ENCODE data around the gene SPOCK3. TPM values are rescaled to one million over a fixed set of nuclear protein-coding genes. Genes with fewer than 3 reads are reported as not detected.

SPOCK3 gene
- total RNA-seq, 1 donor, result not detected

DNA sequence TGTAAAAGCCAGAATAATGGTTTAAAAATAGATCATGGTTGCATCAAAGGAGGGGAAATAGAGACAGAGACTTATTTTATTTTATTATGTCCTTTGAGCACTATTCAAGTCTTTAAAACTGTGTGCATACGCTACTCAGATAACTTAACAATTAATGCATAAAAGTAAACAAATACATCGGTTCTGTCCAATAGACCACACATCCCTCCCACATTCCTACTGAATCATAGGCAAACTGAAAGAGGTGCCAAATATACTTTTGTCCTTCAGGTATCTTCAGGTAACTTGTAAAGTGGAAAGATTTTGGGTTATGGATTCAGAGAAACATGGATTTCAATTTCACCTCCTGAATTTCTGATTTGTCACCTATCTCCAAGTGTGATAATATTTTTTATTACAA lies 91.3 kb downstream of the SPOCK3 start:
- H3K4me3 ChIP-seq (ENCODE audit: low read depth, low read length), result no peak overlapping the region
- no peak for DNase-seq (ENCODE audit: low read depth)
- TF ChIP-seq, protein P1, sequence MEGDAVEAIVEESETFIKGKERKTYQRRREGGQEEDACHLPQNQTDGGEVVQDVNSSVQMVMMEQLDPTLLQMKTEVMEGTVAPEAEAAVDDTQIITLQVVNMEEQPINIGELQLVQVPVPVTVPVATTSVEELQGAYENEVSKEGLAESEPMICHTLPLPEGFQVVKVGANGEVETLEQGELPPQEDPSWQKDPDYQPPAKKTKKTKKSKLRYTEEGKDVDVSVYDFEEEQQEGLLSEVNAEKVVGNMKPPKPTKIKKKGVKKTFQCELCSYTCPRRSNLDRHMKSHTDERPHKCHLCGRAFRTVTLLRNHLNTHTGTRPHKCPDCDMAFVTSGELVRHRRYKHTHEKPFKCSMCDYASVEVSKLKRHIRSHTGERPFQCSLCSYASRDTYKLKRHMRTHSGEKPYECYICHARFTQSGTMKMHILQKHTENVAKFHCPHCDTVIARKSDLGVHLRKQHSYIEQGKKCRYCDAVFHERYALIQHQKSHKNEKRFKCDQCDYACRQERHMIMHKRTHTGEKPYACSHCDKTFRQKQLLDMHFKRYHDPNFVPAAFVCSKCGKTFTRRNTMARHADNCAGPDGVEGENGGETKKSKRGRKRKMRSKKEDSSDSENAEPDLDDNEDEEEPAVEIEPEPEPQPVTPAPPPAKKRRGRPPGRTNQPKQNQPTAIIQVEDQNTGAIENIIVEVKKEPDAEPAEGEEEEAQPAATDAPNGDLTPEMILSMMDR (IDR thresholded peaks at IDR 0.05; ENCODE audit: insufficient read depth, low read depth, low read length), result no peak

DNA sequence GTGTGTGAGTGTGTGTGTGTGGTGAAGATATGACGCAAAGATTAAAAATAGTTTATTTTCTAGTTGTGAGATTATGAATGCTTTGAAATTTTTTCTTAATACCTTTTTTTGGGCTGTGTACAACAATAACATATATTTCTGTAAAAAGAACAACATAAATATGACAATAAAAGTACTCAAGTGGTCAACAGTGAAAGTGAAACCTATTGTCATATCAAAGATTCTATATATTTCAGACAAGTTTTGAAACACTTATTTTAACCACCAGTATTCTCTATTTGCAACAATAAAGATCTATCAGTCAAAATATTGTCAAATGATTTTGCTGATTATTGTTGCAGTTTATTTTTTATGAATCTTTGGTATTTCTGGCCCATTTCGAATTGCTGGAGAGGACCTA lies 98.0 kb downstream of the SPOCK3 start:
- TF ChIP-seq, protein P1 (IDR thresholded peaks at IDR 0.05; ENCODE audit: insufficient read depth, low read depth, low read length), result no peak
- H3K4me3 ChIP-seq (ENCODE audit: low read depth, low read length), result no peak overlapping the region
- no peak for DNase-seq (ENCODE audit: low read depth)

GRCh38 chr4:167129146-167129545 lies 105.1 kb downstream of the SPOCK3 start:
- no peak overlapping the region for H3K4me3 ChIP-seq (ENCODE audit: low read depth, low read length)
- DNase-seq (ENCODE audit: low read depth), result no peak
- TF ChIP-seq, protein P1 (IDR thresholded peaks at IDR 0.05; ENCODE audit: insufficient read depth, low read depth, low read length), result no peak

- DNase-seq (ENCODE audit: low read depth), result no peak
- TF ChIP-seq, protein P1 (IDR thresholded peaks at IDR 0.05; ENCODE audit: insufficient read depth, low read depth, low read length), result no peak
- H3K4me3 ChIP-seq (ENCODE audit: low read depth, low read length), result no peak overlapping the region
Measured at GRCh38 chr4:167119392-167119791, 114.9 kb downstream of the SPOCK3 start.

- TF ChIP-seq, protein P1 (IDR thresholded peaks at IDR 0.05; ENCODE audit: insufficient read depth, low read depth, low read length), result no peak
- DNase-seq (ENCODE audit: low read depth), result no peak
- no peak overlapping the region for H3K4me3 ChIP-seq (ENCODE audit: low read depth, low read length)
Measured at GRCh38 chr4:167117273-167117672, 117.0 kb downstream of the SPOCK3 start.

DNA sequence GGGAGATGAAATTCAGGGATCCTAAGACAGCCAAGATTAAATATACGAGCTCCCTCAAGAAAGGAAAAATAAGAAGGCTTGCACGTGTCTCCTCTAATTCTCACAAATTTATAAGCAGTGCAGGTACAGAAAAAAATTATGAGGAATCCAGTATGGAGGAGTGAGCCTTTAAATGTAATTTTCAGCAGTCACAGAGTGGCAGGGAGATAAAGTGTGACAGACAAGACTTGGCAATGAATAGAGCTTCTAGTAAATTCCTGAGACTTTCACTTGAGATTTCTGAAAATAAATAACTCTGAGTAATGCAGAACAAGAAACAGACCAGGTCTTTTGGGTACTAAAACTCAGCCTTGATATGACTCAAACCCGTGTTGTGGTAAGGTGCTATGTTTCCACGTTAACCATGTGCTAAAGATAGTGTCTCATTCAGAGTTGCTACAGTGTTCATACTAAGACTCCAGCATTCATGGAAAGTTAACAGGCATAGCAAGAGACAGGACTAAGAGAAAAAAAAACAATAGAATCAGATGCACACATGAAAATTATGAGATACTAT lies 119.8 kb downstream of the SPOCK3 start:
- TF ChIP-seq, protein P1 (IDR thresholded peaks at IDR 0.05; ENCODE audit: insufficient read depth, low read depth, low read length), result no peak
- DNase-seq (ENCODE audit: low read depth), result no peak
- H3K4me3 ChIP-seq (ENCODE audit: low read depth, low read length), result no peak overlapping the region

- H3K4me3 ChIP-seq (ENCODE audit: low read depth, low read length), result no peak overlapping the region
- no peak for DNase-seq (ENCODE audit: low read depth)
- TF ChIP-seq, protein P1 (IDR thresholded peaks at IDR 0.05; ENCODE audit: insufficient read depth, low read depth, low read length), result no peak
Measured at GRCh38 chr4:167111622-167112021, 122.7 kb downstream of the SPOCK3 start.
